Gastrocnemius medialis (tissue), 4 donors: ENCODE data around the gene KAZN.

ENCODE experiments used
- POLR2A ChIP-seq, 2 donors: fragments of 450-650 bp; IDR thresholded peaks; one replicate each; pipeline ENCODE4 v1.6.1; 2017; ENCODE audit warnings: antibody characterized with exemption in 2 of 2, mild to moderate bottlenecking in 2 of 2, moderate library complexity in 2 of 2
- TF ChIP-seq, protein P1 (sequence below), 5 experiments: fragments of 450-650 bp in 3 of 5; fragments of 200-600 bp in 2 of 5; sonication (generic) in 2 of 5; IDR thresholded peaks in 4 of 5; conservative IDR thresholded peaks in 1 of 5; 1 replicate in 4 of 5; 2 replicates in 1 of 5; pipeline ENCODE4 v1.5.1; 2016 to 2019; ENCODE audit warnings: antibody characterized with exemption in 5 of 5, mild to moderate bottlenecking in 3 of 5, moderate library complexity in 3 of 5

- TF ChIP-seq, protein P1, sequence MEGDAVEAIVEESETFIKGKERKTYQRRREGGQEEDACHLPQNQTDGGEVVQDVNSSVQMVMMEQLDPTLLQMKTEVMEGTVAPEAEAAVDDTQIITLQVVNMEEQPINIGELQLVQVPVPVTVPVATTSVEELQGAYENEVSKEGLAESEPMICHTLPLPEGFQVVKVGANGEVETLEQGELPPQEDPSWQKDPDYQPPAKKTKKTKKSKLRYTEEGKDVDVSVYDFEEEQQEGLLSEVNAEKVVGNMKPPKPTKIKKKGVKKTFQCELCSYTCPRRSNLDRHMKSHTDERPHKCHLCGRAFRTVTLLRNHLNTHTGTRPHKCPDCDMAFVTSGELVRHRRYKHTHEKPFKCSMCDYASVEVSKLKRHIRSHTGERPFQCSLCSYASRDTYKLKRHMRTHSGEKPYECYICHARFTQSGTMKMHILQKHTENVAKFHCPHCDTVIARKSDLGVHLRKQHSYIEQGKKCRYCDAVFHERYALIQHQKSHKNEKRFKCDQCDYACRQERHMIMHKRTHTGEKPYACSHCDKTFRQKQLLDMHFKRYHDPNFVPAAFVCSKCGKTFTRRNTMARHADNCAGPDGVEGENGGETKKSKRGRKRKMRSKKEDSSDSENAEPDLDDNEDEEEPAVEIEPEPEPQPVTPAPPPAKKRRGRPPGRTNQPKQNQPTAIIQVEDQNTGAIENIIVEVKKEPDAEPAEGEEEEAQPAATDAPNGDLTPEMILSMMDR (IDR thresholded peaks at IDR 0.05 in 4 of 5, conservative IDR thresholded peaks at IDR 0.05 in 1 of 5), result no peak
- no peak for TF ChIP-seq POLR2A (IDR thresholded peaks at IDR 0.05)
These were observed 286.2 kb downstream of the KAZN start for GRCh38 chr1:14884614-14885175.
